GM18505 (cell line): ENCODE measurements around the gene CNTNAP2.

Experiments
- ATAC-seq: cut with Tn5 transposase; IDR thresholded peaks from one replicate; pipeline ENCODE4 v1.9.1; 2021; ENCODE audit not compliant: unreplicated experiment
- POLR2A ChIP-seq: IDR thresholded peaks from 4 replicates; pipeline ENCODE4 v1.6.1; 2011; ENCODE audit warnings: borderline replicate concordance; ENCODE audit not compliant: insufficient read depth, insufficient read length; ENCODE audit errors: extremely low read depth

CNTNAP2 gene

DNA sequence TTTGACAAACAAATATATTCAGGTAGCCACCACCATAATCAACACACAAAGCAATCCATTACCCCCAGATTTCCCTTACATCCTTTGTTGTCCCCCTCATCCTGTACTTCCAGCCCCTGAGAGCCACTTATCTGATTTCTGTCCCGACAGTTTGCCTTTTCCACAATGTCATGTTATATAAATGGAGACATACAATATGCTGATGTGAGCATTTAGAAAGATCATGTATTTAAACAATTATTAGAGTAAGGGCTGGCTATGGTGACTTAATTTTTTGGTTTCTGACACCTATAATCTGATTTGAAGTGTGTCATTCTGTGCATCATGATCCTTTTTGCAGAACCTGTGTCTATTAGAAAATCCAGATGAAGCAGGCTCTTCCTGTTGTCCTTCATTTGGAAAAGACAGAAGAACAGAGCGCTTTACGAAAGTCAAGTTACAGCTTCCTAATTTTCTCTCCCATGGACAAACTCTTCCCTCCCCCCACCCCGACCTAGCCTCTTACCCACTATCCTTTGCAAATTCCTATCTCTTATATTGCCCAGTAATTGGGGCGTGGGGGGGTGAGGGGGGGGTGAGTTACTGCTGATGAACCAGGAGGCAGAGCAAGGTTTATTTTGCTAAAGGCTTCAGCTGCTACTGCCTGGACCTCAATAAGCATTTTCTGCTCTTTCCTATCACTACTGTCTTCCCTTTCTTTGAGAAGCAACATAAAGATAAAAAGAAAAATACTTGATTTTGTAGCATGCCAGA, 2221.6 kb downstream of the CNTNAP2 start:
- TF ChIP-seq POLR2A = no peak
- no peak for ATAC-seq

DNA sequence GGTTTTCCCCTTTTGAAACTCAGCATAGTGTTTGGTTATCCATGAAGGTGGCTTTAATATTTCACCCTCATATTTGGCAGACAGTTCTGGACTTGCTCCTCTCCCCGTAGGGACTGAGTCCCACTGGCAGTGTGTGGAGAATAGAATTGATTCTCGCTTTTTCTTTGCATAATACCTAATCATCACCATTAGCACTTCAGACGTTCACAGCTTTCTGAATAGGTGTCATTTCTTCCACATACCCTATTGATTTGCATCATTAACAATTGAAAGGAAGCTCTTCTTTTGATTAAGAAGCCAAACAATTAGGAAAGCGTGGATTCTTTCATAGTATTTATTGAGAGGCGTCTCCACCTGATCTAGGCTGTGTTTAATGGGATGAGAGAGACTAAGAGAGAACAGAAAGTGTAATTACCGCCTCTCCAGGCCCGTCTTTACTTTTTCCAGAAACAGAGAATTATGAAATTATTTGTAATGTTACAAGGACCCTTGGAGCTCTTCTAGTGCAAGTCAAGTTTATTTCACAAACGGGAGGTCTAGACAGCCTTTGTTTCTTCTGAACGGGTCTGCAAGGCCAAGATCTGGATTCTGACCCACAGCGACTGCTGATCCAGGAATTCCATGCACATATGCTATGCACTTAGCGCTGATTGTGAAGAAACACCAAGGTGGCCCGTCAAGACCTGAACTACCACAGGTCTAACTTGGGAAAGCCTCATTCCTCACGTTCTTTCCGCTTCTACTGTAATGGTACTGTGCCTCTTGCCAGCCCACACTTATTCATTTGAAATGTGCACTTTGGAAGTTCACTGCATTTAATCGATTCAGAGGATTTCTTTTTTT, 2224.1 kb downstream of the CNTNAP2 start:
- no peak for ATAC-seq
- TF ChIP-seq POLR2A = no peak

DNA sequence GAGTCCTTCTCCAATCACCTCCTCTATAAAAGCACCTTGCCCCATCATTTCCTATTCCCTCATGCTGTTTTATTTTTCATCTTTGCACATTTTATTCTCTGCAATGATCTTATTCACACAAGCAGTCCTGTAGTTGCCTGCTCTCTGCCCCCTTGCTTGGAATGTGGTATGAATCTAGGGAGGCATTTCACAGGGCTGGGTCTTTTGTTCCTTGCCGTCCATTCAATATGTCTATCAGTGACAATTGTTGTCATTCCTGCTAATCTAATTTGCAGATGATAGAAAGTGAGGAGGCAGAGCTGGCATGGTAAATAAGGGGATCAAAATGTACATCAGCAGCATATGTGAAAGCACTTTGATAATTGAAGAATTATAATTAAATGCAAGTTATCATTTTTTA, 2227.8 kb downstream of the CNTNAP2 start:
- ATAC-seq = no peak

DNA sequence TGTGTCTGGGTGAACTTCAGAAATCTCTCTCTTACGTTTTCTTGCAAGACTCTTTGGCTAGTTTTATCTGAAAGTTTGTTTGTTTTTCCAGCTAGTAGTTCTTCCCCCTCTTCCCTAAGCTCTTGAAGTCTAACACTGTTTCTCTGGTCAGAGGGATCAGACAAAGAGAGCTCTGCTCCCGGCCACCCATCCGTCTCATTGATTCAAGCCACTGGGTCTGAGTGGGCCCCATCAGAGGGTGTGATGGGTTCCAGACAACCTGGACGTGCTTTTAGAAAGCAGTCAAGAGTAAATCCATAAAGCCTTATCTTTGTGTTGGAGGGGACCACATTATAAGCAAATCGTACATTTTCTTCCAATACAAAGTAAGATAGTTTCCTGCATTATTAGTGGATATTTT, 2231.4 kb downstream of the CNTNAP2 start:
- no peak for ATAC-seq
- no peak for TF ChIP-seq POLR2A

More for the DNA sequence above, 2227.8 kb downstream of the CNTNAP2 start:
- TF ChIP-seq POLR2A = no peak

DNA sequence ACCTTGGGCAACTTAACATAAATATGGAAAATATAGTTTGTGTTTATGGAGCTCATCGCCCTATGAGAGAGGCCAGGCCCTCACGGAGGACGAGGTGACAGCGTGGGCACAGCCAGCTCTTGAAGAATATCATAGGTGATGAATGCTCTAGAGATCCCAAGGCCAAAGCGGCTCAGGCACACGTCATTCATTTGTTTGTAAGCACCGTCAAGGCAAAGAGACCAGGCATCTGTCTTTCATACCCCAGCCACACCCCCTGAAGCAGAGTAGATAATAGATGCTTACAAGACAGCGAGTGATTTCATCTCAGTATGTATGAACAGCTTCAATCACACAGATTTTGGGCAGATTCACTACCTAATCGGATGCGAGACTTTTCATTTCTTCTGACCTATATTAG, 2231.9 kb downstream of the CNTNAP2 start:
- no peak for ATAC-seq
- no peak for TF ChIP-seq POLR2A

DNA sequence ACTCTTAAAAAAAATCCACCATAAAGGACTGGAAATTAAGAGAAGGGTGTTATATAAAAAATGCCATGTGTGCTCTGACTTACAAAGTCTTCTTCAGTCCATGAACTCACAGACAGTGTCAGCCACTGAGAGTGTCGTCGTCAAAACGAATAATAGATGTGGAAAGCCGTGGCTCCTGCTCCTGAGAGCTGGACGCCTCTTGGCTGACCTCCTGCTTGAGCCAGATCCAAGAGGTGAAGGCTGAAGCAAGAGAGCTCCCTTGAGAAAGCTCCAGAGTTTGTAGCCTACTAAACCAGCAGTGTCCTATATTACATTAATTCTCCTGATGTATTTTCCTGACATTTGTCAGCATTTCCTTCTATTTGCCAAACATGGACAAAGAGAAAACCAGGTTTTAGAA, 2239.7 kb downstream of the CNTNAP2 start:
- no peak for TF ChIP-seq POLR2A

DNA sequence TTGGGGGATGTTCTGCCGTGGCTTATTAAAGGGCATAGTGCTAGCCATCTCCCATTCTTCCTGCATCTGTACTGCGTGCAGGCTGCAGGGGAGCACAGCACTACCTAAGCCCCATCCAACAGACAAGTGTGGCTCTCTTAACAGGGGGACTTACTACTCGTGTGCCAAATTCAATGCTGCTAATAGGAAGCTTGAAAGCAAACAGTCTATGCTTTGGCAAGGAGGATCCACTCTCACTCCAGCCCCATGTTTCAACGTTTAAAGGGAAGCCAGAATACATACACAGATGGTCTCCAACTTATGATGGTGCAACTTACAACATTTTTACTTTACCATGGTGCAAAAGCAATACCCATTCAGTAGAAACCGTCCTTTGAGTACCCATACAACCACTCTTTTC, 2245.9 kb downstream of the CNTNAP2 start:
- ATAC-seq = no peak
- TF ChIP-seq POLR2A = no peak

More for the DNA sequence above, 2239.7 kb downstream of the CNTNAP2 start:
- ATAC-seq = no peak

DNA sequence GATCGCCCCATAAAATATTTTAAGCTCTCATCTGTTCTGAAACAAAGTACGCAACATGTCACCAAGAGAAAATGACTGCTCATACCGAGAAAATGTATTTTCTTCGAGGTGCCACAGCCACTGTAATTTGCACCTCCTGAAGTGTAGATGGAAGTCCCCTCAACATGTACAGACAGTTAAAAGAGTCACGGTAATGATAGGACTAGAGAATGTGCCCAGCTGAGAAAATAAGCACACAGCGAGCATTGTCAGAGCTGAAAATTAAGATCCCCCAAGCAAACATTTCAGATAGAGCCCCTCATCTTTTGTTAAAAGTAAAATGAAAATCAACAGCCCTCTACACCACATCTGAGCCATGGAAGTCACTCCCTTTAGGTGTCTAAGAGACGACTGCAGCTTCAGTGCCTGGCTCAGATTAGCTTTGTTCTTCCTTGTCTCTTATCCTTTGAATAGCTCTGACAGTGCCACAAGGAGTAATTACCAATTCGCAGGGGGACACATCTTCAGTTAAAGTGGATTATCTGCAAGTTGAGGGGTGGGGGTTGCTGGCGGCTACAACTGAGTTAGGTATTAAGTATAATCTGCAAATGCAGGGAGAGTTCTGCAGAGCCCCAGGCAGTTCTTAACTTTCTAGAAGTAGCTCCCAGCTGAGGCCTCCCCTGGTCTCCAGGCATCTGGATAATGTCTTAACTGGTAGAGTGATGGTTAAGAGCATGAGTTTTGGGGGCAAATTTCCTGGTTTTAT, 2251.3 kb downstream of the CNTNAP2 start:
- TF ChIP-seq POLR2A = no peak
- no peak for ATAC-seq

DNA sequence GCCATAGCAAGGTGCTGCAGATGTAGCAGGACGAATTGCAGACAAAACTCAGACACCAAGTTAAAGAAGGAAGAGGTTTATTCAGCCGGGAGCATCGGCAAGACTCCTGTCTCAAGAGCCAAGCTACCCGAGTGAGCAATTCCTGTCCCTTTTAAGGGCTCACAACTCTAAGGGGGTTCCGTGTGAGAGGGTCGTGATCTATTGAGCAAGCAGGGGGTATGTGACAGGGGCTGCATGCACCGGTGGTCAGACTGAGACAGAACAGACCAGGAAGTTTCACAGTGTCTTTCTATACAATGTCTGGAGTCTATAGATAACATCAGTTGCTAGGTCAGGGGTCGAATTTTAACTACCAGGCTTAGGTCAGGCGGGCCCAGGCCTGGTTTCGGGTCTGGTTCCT, 2252.0 kb downstream of the CNTNAP2 start:
- TF ChIP-seq POLR2A = no peak

DNA sequence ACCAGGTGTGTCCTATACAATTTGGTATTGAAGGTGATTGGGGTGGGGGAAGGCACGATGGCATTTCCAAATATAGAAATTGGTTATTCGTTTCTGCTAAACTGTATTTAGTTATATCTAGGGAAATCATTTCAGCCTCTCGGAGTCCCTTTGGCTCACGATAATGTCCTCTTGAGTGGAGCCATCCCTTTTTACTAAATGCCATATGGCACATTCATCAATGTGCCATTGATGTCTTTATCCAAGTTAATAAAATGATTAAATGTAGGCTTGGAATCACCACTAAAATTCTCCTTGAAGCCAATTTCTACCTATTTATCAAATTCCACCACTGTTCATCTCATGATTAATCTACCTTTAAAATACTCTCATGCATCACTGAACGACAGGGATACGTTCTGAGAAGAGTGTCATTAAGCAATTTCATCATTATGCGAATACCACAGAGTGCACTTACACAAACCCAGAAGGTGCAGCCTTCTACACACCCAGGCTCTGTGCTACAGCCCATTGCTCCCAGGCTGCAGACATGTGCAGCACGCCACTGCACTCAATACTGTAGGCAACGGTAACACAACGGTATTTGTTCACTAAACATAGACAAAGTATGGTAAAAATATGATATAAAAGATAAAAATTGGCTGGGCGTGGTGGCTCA, 2254.8 kb downstream of the CNTNAP2 start:
- no peak for ATAC-seq
- no peak for TF ChIP-seq POLR2A

More for the DNA sequence above, 2252.0 kb downstream of the CNTNAP2 start:
- ATAC-seq = no peak

DNA sequence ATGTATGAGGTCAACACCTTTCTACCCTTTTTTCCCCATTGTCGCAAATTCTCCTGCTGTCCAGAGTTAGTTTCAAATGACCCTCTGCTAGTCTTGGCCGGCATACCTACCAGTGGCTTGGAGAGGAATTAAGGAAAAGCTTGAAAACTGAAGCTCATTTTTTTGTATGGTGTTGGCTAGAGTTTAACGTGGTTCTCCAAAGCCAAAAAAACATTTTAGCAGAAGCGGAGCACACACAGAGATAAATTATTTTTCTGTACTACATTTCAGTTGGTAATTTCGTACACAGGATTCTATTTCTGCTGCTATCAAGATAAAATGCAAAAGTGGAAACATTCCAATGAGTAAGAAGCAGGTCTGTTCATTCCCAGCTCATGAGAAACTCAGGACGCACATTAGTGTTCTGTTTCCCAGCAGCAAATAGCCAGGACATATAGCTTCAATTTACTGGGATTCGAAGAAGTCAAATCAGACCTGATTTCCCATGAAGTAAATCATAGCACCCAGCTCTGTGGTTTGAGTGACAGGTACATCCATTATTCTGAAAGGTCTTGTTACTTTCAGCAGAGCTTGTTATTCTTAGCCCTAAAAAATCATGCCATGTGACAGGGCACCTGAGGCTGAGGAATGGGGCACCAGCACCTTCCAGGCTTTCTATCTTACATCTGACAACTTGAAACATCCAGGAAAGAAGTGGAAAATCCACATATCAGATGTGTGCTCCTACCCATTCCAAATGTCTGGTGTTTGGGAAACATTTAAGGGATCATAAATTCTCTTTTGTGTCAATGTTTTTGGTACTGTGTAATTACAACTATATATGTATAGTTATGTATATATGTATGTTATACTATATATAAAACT, 2258.0 kb downstream of the CNTNAP2 start:
- no peak for ATAC-seq
- TF ChIP-seq POLR2A = no peak

DNA sequence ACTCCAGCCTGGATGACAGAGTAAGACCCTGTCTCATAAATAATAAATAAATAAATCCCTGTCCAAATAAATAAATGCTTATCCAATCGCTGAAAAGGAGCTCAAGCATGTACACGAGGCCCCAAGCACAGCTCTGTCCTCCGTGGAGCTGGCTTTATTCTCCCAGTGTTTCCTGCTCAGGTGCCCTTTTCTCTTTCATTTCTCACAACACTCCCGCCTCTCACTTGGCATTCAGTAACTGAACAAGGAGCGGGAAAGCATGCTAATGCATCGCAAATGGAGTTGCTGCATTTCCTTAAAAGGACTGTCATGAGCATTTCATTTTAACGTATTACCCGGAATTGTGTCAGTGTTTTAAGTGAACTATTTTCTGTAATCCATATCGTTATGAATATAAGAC, 2263.1 kb downstream of the CNTNAP2 start:
- TF ChIP-seq POLR2A = no peak
- no peak for ATAC-seq
